Astrocyte (in vitro differentiated cells and primary cell): ENCODE measurements around the gene LRIG1. TPM values are rescaled to one million over a fixed set of nuclear protein-coding genes. Genes with fewer than 3 reads are reported as not detected.

Experiments used
- DNase-seq: peaks from one replicate; pipeline ENCODE4 v3.0.0-alpha.2; 2010; ENCODE audit warnings: low read depth
- FAIRE-seq: peaks from 2 replicates; lab custom pipeline; 2011; peaks lifted over from hg19 to GRCh38; lab: Jason Lieb, UNC
- H2AFZ ChIP-seq: 2 replicates; pipeline ENCODE4 v1.6.0; 2012; ENCODE audit warnings: low read depth, low read length, inconsistent platforms
- H3K27ac ChIP-seq: 2 replicates; pipeline ENCODE4 v1.5.1; 2011; ENCODE audit warnings: low read depth, low read length, inconsistent platforms
- H3K27me3 ChIP-seq: 2 replicates; pipeline ENCODE4 v1.6.0; 2011; ENCODE audit warnings: low read length, inconsistent platforms; ENCODE audit not compliant: insufficient read depth
- H3K36me3 ChIP-seq: 2 replicates; pipeline ENCODE4 v1.5.1; 2011; ENCODE audit warnings: low read length, inconsistent platforms; ENCODE audit not compliant: insufficient read depth
- H3K4me1 ChIP-seq: 2 replicates; pipeline ENCODE4 v1.5.1; 2011; ENCODE audit warnings: low read length, inconsistent platforms; ENCODE audit not compliant: insufficient read depth
- H3K4me2 ChIP-seq: 2 replicates; pipeline ENCODE4 v1.6.0; 2012; ENCODE audit warnings: low read length, inconsistent platforms
- H3K4me3 ChIP-seq: 2 replicates; pipeline ENCODE4 v1.5.1; 2011; ENCODE audit warnings: low read depth, mild to moderate bottlenecking, low read length, inconsistent platforms; ENCODE audit not compliant: insufficient read depth
- H3K79me2 ChIP-seq: 2 replicates; pipeline ENCODE4 v1.6.0; 2012; ENCODE audit warnings: mild to moderate bottlenecking, low read length, inconsistent platforms; ENCODE audit not compliant: insufficient read depth
- H3K9ac ChIP-seq: 2 replicates; pipeline ENCODE4 v1.6.0; 2012; ENCODE audit warnings: mild to moderate bottlenecking, low read length, inconsistent platforms
- H3K9me3 ChIP-seq: 2 replicates; pipeline ENCODE4 v1.5.1; 2012; ENCODE audit warnings: low read depth, mild to moderate bottlenecking, low read length, inconsistent platforms; ENCODE audit not compliant: insufficient read depth
- H4K20me1 ChIP-seq: 2 replicates; pipeline ENCODE4 v1.6.0; 2012; ENCODE audit warnings: low read length, inconsistent platforms; ENCODE audit not compliant: insufficient read depth
- H3K27ac Mint-ChIP-seq: one replicate; pipeline ENCODE4 v1.8.0; 2021; ENCODE audit warnings: mild to moderate bottlenecking, mixed read lengths; ENCODE audit not compliant: unreplicated experiment
- H3K27me3 Mint-ChIP-seq: one replicate; pipeline ENCODE4 v1.8.0; 2021; ENCODE audit warnings: low read depth, mixed read lengths; ENCODE audit not compliant: unreplicated experiment
- H3K36me3 Mint-ChIP-seq: one replicate; pipeline ENCODE4 v1.8.0; 2021; ENCODE audit warnings: low read depth, mixed read lengths; ENCODE audit not compliant: unreplicated experiment
- H3K4me1 Mint-ChIP-seq: one replicate; pipeline ENCODE4 v1.8.0; 2021; ENCODE audit warnings: low read depth, mixed read lengths; ENCODE audit not compliant: unreplicated experiment
- H3K4me3 Mint-ChIP-seq: one replicate; pipeline ENCODE4 v1.8.0; 2021; ENCODE audit warnings: mild to moderate bottlenecking, moderate library complexity, mixed read lengths; ENCODE audit not compliant: unreplicated experiment
- H3K9me3 Mint-ChIP-seq: one replicate; pipeline ENCODE4 v1.8.0; 2021; ENCODE audit warnings: mild to moderate bottlenecking, mixed read lengths; ENCODE audit not compliant: unreplicated experiment
- CTCF ChIP-seq: IDR thresholded peaks from 2 replicates; pipeline ENCODE4 v1.5.1; 2011; ENCODE audit warnings: low read depth, mild to moderate bottlenecking, inconsistent platforms, low read length, moderate library complexity; ENCODE audit not compliant: insufficient read depth
- EZH2 ChIP-seq: IDR thresholded peaks from 2 replicates; pipeline ENCODE4 v1.6.1; 2012; ENCODE audit warnings: mild to moderate bottlenecking, low read length, inconsistent platforms; ENCODE audit not compliant: insufficient read depth
- total RNA-seq: library from RNA; stranded (reverse); gene quantifications from 2 replicates; pipeline ENCODE4 v1.2.1, GENCODE V29; 2021

LRIG1 gene
- total RNA-seq, 1 donor from 2014 or later, result 39.7 TPM

GRCh38 chr3:66499881-66500575 lies 794 bp downstream of the LRIG1 start:
- H3K4me3 ChIP-seq, result peak overlapping the region; percentile 77
- peak overlapping the region; percentile 97 for H3K27ac Mint-ChIP-seq
- H3K9me3 ChIP-seq, result no peaks in the 10 kb centered on the region
- peak overlapping the region; percentile 90 for H3K9ac ChIP-seq
- TF ChIP-seq CTCF, result no peak
- no peak for TF ChIP-seq EZH2
- DNase-seq (peak; percentile 20), FAIRE-seq (no peak)
- H3K36me3 ChIP-seq, result no peaks in the 10 kb centered on the region
- H3K27me3 ChIP-seq, result peaks cover 7% of the 10 kb centered on the region
- peaks cover 21% of the 10 kb centered on the region for H3K4me1 ChIP-seq
- H3K36me3 Mint-ChIP-seq, result no peaks in the 10 kb centered on the region
- H3K27me3 Mint-ChIP-seq, result no peaks in the 10 kb centered on the region
- peak overlapping the region; percentile 78 for H3K27ac ChIP-seq
- H3K4me2 ChIP-seq, result peak overlapping the region; percentile 99
- peaks cover 46% of the 10 kb centered on the region for H3K4me1 Mint-ChIP-seq
- no peaks in the 10 kb centered on the region for H3K9me3 Mint-ChIP-seq
- peaks cover 44% of the 10 kb centered on the region for H4K20me1 ChIP-seq
- H2AFZ ChIP-seq, result peak overlapping the region; percentile 65
- H3K4me3 Mint-ChIP-seq, result peak overlapping the region; percentile 99
- H3K79me2 ChIP-seq, result peaks cover 49% of the 10 kb centered on the region

- Histone ChIP-seq H3K9me3 (no peaks in the 10 kb centered on the region), H3K4me2 (peak overlapping the region; percentile 99), H3K27me3 (peaks cover 7% of the 10 kb centered on the region), H3K27ac (peak overlapping the region; percentile 40), H3K79me2 (peaks cover 58% of the 10 kb centered on the region), H3K36me3 (no peaks in the 10 kb centered on the region), H4K20me1 (peaks cover 49% of the 10 kb centered on the region), H3K4me3 (peak overlapping the region; percentile 77), H3K9ac (peak overlapping the region; percentile 90), H3K4me1 (peaks cover 23% of the 10 kb centered on the region), H2AFZ (peak overlapping the region; percentile 44)
- TF ChIP-seq EZH2 (no peak), CTCF (no peak)
- Mint-ChIP-seq H3K4me3 (peak overlapping the region; percentile 99), H3K4me1 (peaks cover 54% of the 10 kb centered on the region), H3K27me3 (no peaks in the 10 kb centered on the region), H3K9me3 (no peaks in the 10 kb centered on the region), H3K36me3 (no peaks in the 10 kb centered on the region), H3K27ac (peak overlapping the region; percentile 97)
- DNase-seq (peak; percentile 16), FAIRE-seq (no peak)
These were observed 1.9 kb downstream of the LRIG1 start for GRCh38 chr3:66498687-66499621.
